ENCODE measurements around the gene SZT2.

SZT2 gene

DNA sequence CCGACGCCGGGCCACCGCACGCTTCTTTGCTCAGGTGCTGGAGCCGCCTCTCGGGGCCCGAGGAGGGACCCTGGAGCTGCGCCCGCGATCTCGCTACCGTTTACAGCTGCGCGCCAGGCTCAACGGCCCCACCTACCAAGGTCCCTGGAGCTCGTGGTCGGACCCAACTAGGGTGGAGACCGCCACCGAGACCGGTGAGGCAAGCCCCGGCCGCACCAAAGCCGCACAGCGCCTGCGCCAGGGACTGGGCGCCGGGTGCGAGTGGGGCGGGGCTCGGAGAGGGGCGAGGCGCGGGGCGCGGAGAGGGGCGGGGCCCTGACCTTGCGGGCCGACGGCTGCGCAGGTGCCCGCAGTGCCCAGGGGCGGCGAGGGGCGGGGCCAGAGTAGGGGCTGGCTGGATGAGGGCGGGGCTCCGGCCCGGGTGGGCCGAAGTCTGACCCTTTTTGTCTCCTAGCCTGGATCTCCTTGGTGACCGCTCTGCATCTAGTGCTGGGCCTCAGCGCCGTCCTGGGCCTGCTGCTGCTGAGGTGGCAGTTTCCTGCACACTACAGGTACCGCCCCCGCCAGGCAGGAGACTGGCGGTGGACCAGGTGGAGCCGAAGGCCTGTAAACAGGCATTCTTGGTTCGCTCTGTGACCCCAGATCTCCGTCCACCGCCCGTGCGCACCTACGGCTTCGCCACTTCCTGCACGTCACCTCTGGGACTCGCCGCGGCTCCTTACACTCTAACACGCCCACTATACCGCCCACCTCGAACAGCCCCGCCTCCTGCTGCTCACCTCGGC is 40.7 kb upstream of the SZT2 start:
- TF ChIP-seq, protein P1, sequence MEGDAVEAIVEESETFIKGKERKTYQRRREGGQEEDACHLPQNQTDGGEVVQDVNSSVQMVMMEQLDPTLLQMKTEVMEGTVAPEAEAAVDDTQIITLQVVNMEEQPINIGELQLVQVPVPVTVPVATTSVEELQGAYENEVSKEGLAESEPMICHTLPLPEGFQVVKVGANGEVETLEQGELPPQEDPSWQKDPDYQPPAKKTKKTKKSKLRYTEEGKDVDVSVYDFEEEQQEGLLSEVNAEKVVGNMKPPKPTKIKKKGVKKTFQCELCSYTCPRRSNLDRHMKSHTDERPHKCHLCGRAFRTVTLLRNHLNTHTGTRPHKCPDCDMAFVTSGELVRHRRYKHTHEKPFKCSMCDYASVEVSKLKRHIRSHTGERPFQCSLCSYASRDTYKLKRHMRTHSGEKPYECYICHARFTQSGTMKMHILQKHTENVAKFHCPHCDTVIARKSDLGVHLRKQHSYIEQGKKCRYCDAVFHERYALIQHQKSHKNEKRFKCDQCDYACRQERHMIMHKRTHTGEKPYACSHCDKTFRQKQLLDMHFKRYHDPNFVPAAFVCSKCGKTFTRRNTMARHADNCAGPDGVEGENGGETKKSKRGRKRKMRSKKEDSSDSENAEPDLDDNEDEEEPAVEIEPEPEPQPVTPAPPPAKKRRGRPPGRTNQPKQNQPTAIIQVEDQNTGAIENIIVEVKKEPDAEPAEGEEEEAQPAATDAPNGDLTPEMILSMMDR (conservative IDR thresholded peaks at IDR 0.05), result no peak; the same call in 1 of the 2 replicates
- peak overlapping the region; percentile 93 for H3K27ac ChIP-seq

DNA sequence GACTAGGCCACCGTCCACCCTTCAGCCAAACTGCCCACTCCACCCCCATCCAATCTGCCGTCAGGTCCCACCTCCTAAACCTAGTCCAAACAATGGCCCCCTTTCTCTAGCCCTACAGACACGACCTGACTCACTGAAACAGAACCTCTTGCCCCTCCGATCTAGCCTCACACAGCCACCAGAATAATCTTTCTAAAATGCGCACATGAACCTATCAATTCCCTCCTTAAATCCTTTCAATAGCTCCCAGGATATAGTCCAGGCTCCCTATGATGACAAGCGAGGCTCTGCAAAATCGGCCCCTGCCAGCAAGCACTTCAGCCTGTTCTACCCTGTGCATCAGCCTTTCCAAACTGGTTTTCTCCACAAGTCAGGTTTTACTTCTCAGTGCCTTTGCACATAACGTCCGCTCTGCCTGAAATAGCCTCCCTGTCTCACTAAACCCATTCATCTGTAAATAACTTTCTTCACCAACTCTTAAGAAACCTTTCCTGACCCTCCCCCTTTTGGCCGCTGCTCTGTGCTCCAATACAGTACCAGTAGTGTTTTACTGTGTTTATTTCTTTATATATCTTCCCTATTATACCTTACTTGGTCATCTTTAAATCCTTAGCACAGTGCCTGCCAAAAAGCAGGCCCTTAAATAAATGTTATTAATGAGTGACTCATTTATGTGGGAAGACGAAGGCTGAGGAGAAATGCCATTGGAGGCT is 39.9 kb upstream of the SZT2 start:
- H3K27ac ChIP-seq, result peak overlapping the region; percentile 93

DNA sequence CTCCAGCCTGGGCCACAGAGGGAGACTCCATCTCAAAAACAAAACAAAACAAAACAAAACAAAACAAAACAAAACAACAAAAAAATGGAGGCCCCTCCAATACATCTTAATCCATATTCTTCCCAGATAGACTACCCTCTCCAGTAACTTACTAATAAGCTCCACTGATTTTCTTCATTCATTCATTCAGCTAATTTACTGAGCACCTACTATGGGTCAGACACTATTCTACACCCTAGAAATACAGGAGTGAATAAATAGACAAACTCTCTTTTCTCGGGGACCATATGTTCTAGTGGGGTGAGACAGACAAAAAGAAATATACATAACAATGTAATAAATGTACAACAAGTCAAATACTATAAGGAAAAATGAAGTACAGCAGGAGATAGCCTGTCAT is 38.7 kb upstream of the SZT2 start:
- TF ChIP-seq, protein P1 (conservative IDR thresholded peaks at IDR 0.05), result no peak

More for the DNA sequence above, 39.9 kb upstream of the SZT2 start:
- TF ChIP-seq, protein P1 (conservative IDR thresholded peaks at IDR 0.05), result no peak

DNA sequence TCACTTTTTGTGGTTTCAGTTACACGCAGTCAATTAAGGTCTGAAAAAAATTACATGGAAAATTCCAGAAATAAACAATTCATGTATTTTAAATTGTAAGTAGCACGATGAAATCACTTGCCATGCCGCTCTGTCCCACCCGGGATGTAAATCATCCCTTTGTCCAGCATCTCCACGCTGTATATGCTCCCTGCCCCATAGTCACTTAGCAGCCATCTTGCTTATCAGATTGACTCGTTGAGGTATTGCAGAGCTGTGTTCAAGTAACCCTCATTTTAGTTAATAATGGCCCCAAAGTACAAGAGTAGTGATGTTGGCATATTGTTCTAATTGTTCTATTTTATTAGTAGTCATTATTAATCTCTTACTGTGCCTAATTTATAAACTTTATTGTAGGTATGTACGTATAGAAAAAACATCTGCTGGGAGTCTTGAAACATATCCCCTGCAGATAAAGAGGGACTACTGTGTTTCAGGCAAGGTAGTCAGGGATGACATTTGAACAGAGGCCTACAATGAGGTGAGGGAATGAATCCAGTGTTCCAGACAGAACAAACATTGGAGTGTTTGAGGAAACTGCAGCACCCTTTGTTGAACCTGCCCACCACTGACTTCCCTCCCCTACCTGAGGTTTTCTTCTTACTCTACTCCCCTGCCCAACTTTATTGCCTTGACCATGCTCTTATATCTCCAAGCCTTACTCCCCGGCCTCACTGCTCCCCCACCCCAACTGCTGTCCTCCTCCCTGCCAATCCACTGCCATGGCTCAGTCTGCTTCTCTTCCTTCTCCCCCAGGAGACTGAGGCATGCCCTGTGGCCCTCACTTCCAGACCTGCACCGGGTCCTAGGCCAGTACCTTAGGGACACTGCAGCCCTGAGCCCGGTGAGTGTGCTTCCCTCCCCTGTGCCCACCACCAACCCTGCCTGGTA is 38.0 kb upstream of the SZT2 start:
- TF ChIP-seq, protein P1 (conservative IDR thresholded peaks at IDR 0.05), result no peak
- H3K27ac ChIP-seq, result peak overlapping the region; percentile 24; the same call in 1 of the 2 replicates

More for the DNA sequence above, 38.7 kb upstream of the SZT2 start:
- H3K27ac ChIP-seq, result peak overlapping the region; percentile 93

DNA sequence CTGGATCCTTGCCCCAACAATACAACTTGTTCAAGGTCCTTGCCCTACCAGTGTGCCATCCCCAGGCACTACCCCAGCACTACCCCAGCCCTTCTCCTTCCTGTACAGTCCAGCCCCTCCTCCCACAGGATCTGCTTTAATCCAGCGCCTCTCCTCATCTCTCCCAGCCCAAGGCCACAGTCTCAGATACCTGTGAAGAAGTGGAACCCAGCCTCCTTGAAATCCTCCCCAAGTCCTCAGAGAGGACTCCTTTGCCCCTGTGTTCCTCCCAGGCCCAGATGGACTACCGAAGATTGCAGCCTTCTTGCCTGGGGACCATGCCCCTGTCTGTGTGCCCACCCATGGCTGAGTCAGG is 37.4 kb upstream of the SZT2 start:
- H3K27ac ChIP-seq, result peak overlapping the region; percentile 24; the same call in 1 of the 2 replicates
- TF ChIP-seq, protein P1 (conservative IDR thresholded peaks at IDR 0.05), result no peak

DNA sequence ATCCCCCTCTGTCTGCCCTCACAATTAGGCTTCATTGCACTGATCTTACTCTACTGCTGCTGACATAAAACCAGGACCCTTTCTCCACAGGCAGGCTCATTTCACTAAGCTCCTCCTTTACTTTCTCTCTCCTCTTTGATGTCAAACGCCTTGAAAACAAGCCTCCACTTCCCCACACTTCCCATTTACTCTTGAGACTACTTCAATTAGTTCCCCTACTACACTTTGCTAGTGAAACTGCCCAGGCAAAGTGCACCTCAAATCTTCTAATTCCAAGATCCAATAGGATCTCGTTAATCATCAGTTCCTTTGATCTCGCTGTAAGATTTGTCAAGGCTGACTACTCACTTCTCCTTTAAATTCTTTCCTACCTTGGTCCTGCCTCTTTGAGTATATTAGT is 36.8 kb upstream of the SZT2 start:
- H3K27ac ChIP-seq, result no peak overlapping the region
- TF ChIP-seq, protein P1 (conservative IDR thresholded peaks at IDR 0.05), result no peak

All from VCaP (cell line).